T-cell (primary cell): ENCODE data around the gene HLCS. TPM values are rescaled to one million over a fixed set of nuclear protein-coding genes. Genes with fewer than 3 reads are reported as not detected.

Source experiments
- ATAC-seq, 4 experiments: fragments of 200-7000 bp in 3 of 4; fragments of 150-1000 bp in 1 of 4; cut with Tn5 transposase; replicated peaks in 1 of 4; 1 replicate in 3 of 4; 2 replicates in 1 of 4; pipeline ENCODE4 v1.10.0; 2021; ENCODE audit warnings: moderate library complexity in 3 of 4, mild to moderate bottlenecking in 2 of 4, moderate number of reproducible peaks in 1 of 4
- CTCF ChIA-PET, 2 donors: fragments of 300-600 bp; sonication (Branson Sonifier 250); formaldehyde crosslinking; loops; one replicate each; lab custom pipeline; 2022; ENCODE audit warnings: antibody characterized with exemption in 2 of 2; lab: Charles Lee
- POLR2A ChIA-PET, 2 donors: fragments of 300-600 bp; sonication (Branson Sonifier 250); formaldehyde crosslinking; loops; one replicate each; lab custom pipeline; 2022; ENCODE audit warnings: antibody characterized with exemption in 2 of 2; lab: Charles Lee
- DNase-seq, 35 experiments: peaks; one replicate each; pipeline versions ENCODE4 v3.0.0 to v3.0.0-alpha.2; 2013 to 2023
- H3K27ac ChIP-seq: one replicate; pipeline ENCODE4 v1.5.1; 2013; ENCODE audit warnings: low read length
- H3K27me3 ChIP-seq, 2 experiments: replicated peaks in 1 of 2; 1 replicate in 1 of 2; 2 replicates in 1 of 2; pipeline versions ENCODE4 v1.6.1 to v1.7.0; 2013; ENCODE audit warnings: low read length in 1 of 2, mixed read lengths in 1 of 2; ENCODE audit not compliant: control insufficient read depth in 2 of 2, insufficient read depth in 2 of 2; ENCODE audit errors: extremely low read depth in 1 of 2
- H3K36me3 ChIP-seq, 2 donors: 1 replicate in 1 of 2; 2 replicates in 1 of 2; pipeline versions ENCODE4 v1.6.1 to v1.7.0; 2013; ENCODE audit warnings: low read length in 1 of 2; ENCODE audit not compliant: control insufficient read depth in 2 of 2, insufficient read depth in 1 of 2; ENCODE audit errors: extremely low read depth in 1 of 2
- H3K4me1 ChIP-seq, 2 experiments: 1 replicate in 1 of 2; 2 replicates in 1 of 2; pipeline versions ENCODE4 v1.6.1 to v1.7.0; 2013; ENCODE audit warnings: low read length in 2 of 2, mixed read lengths in 1 of 2; ENCODE audit not compliant: insufficient read depth in 2 of 2, control insufficient read depth in 1 of 2; ENCODE audit errors: extremely low read depth in 1 of 2
- H3K4me3 ChIP-seq, 2 donors: 1 replicate in 1 of 2; 2 replicates in 1 of 2; pipeline versions ENCODE4 v1.5.1 to v1.7.0; 2013; ENCODE audit warnings: mild to moderate bottlenecking in 2 of 2, low read length in 1 of 2, moderate library complexity in 1 of 2; ENCODE audit not compliant: control insufficient read depth in 1 of 2; ENCODE audit errors: extremely low read depth in 1 of 2
- H3K9me3 ChIP-seq: 2 replicates; pipeline ENCODE4 v1.7.0; 2013
- H3K27ac Mint-ChIP-seq, 2 donors: one replicate each; pipeline ENCODE4 v1.8.0; 2020 to 2021; ENCODE audit warnings: mild to moderate bottlenecking in 2 of 2, mixed read lengths in 2 of 2
- H3K27me3 Mint-ChIP-seq, 2 donors: one replicate each; pipeline ENCODE4 v1.8.0; 2021 to 2022; ENCODE audit warnings: mixed read lengths in 2 of 2
- H3K36me3 Mint-ChIP-seq: one replicate; pipeline ENCODE4 v1.8.0; 2021; ENCODE audit warnings: mixed read lengths
- H3K4me1 Mint-ChIP-seq, 3 donors: one replicate each; pipeline ENCODE4 v1.8.0; 2020 to 2022; ENCODE audit warnings: mixed read lengths in 3 of 3, mild to moderate bottlenecking in 1 of 3
- H3K4me3 Mint-ChIP-seq, 3 donors: one replicate each; pipeline ENCODE4 v1.8.0; 2020 to 2022; ENCODE audit warnings: mild to moderate bottlenecking in 3 of 3, mixed read lengths in 3 of 3, moderate library complexity in 3 of 3
- H3K9me3 Mint-ChIP-seq, 3 donors: one replicate each; pipeline ENCODE4 v1.8.0; 2020 to 2022; ENCODE audit warnings: mixed read lengths in 3 of 3
- WGBS: methylation state at CpG from one replicate; pipeline ENCODE4 v1.1.5; 2013; ENCODE audit warnings: missing lambda C conversion rate; ENCODE audit not compliant: insufficient coverage; 5-methylcytosine and 5-hydroxymethylcytosine counted together
- total RNA-seq, 35 experiments: library from RNA in 6 of 35; stranded (reverse) in 6 of 35; fragments of 120-200 nt in 1 of 35; gene quantifications; one replicate each; pipeline versions ENCODE4 v1.2.1 to v1.2.4 and lab custom pipeline; 2013 to 2026

HLCS gene
- total RNA-seq, 5 donors from 2014 or later (not counting 1 experiment from before 2014, with no cell fraction given) = 13.0 to 15.6 (median 13.8) TPM

DNA sequence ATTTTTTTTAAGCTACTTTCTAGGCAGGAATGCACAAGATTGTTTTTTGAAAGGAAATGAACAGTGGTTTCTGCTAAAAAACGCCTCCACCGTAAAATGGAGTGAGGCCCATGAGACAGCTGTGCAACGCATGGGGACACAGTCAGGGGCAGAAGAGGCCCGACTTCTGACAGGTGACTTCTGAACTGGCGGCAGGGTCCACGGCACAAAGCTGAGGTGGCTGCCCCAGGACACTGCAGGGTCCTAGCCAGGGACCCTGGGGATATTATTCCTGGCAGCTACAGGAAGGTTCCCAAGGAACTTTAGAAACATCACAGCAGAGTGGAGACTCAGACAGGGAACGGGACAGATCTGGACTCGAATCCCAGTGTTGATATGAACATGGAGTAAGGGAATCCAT, 192.5 kb downstream of the HLCS start:
- no peaks in the 10 kb centered on the region for H3K27me3 ChIP-seq
- Mint-ChIP-seq H3K27ac (no peak overlapping the region), H3K4me3 (no peak overlapping the region), H3K9me3 (no peaks in the 10 kb centered on the region), H3K27me3 (no peaks in the 10 kb centered on the region), H3K4me1 (no peaks in the 10 kb centered on the region), H3K36me3 (peaks cover 2% of the 10 kb centered on the region)
- no peaks in the 10 kb centered on the region for H3K36me3 ChIP-seq
- ATAC-seq (no peak), DNase-seq (no peak)
- no peak overlapping the region for H3K27ac ChIP-seq
- WGBS = 52% methylated on average over 6 of the region's 8 CpGs
- H3K4me3 ChIP-seq = no peak overlapping the region
- ChIA-PET POLR2A (no interaction called here), CTCF (no interaction called here)
- H3K9me3 ChIP-seq = no peaks in the 10 kb centered on the region
- H3K4me1 ChIP-seq = no peaks in the 10 kb centered on the region

DNA sequence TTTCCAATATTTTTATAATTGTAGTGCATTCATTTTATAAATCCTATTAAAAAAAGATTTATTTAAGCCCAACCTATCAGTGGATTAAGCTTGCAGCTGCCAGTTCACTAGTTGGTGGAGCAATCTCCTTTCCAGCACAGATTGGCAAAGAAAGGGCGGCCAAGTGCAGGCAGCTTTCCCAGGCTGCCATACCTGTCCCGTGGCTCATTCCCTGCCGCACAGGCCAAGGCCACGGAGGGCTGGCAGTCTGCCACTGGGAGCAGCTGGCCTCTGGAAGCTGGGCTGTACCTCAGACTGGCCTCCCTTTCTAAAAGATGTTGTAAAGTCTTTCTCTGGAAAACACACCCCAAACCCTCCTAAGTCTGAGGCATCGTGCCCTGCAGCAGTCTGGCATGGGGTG, 193.4 kb downstream of the HLCS start:
- peaks cover 4% of the 10 kb centered on the region for H3K36me3 Mint-ChIP-seq
- Histone ChIP-seq H3K4me3 (no peak overlapping the region), H3K27ac (no peak overlapping the region), H3K9me3 (no peaks in the 10 kb centered on the region), H3K36me3 (no peaks in the 10 kb centered on the region), H3K4me1 (no peaks in the 10 kb centered on the region), H3K27me3 (no peaks in the 10 kb centered on the region)
- no peak for ATAC-seq
- H3K9me3 Mint-ChIP-seq = no peaks in the 10 kb centered on the region
- no peak overlapping the region for H3K27ac Mint-ChIP-seq
- no peak for DNase-seq
- ChIA-PET POLR2A (no interaction called here), CTCF (interaction anchor here in 1 of 2 donors (0.7 kb wide), 2 partner anchors 15 to 185 kb away, joined by 4 read pairs; no protein-coding TSS in a partner anchor)
- no peaks in the 10 kb centered on the region for H3K27me3 Mint-ChIP-seq
- H3K4me1 Mint-ChIP-seq = no peaks in the 10 kb centered on the region
- H3K4me3 Mint-ChIP-seq = no peak overlapping the region
- WGBS = 83% methylated on average over 1 of the region's 5 CpGs

DNA sequence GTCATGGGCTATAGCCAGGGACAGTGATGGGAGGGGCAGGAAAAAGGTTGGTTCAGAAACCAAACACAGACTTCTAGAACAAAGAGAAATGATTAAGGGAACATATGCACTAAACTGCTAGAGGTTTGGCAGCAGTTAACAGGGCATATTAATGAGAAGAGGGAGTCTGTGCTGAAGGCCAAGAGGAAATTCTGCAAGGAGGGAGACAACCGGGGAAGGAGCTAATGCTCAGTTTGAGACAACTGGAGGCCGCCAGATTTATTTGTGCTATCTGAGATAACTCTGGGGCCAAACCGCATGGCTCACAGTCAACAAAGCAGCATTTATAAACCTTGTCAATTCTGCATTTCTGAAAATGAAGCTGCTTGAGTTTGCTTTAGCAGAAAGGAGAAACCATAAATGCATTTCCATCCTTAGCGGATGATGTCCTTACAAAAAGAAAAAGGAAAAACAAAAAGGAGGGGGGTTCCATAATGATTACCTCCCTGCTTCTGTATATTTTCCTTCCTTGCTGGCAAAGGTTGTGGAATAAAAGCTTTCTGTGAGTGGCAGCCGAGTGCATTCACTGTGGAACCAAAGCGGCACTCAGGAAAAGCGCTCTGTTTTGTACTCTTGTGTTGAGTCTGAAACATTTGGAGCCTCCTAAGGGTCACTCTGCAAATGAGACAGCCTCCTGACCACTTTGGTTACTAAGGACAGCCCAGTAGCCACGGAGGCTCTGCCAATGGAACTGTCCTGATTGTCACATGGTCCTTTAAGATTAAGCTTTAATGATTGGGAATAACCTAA, 197.2 kb downstream of the HLCS start:
- H3K36me3 ChIP-seq = no peaks in the 10 kb centered on the region
- Mint-ChIP-seq H3K36me3 (peaks cover 30% of the 10 kb centered on the region), H3K9me3 (no peaks in the 10 kb centered on the region), H3K4me1 (no peaks in the 10 kb centered on the region), H3K27ac (no peak overlapping the region), H3K27me3 (no peaks in the 10 kb centered on the region), H3K4me3 (no peak overlapping the region)
- no peaks in the 10 kb centered on the region for H3K27me3 ChIP-seq
- POLR2A ChIA-PET = no interaction called here
- H3K4me3 ChIP-seq = no peak overlapping the region
- no peaks in the 10 kb centered on the region for H3K9me3 ChIP-seq
- H3K4me1 ChIP-seq = no peaks in the 10 kb centered on the region
- DNase-seq (no peak), ATAC-seq (no peak)
- CTCF ChIA-PET = no interaction called here
- WGBS = 92% methylated on average over 6 of the region's 8 CpGs
- no peak overlapping the region for H3K27ac ChIP-seq

DNA sequence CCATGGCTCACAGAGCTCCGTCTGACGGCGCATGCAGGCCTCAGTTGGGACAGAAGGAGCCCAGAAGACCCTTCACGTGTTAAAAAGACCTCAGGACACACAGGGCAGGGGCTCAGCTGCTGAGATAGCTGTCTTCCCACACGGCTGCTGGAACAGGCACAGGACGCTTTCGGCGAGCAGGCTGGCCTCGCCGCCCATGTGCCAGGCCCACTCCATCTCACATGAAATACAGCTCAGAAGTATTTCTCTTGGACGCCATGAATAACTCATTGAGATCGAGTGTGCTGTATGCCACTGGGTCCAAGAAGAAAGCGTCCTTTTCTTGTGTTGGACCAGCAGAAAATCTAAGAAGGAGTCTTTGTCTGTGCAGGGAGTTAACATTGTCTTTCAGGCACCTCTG, 198.0 kb downstream of the HLCS start:
- Mint-ChIP-seq H3K4me3 (no peak overlapping the region), H3K27ac (no peak overlapping the region), H3K27me3 (no peaks in the 10 kb centered on the region), H3K9me3 (no peaks in the 10 kb centered on the region), H3K4me1 (no peaks in the 10 kb centered on the region), H3K36me3 (peaks cover 37% of the 10 kb centered on the region)
- ChIA-PET POLR2A (no interaction called here), CTCF (interaction anchor here in 1 of 2 donors (0.5 kb wide), 1 partner anchor 445 kb away, joined by 6 read pairs; no protein-coding TSS in a partner anchor)
- no peak for DNase-seq
- no peak for ATAC-seq
- H3K27me3 ChIP-seq = no peaks in the 10 kb centered on the region
- H3K27ac ChIP-seq = no peak overlapping the region
- no peaks in the 10 kb centered on the region for H3K36me3 ChIP-seq
- no peak overlapping the region for H3K4me3 ChIP-seq
- 91% methylated on average over 11 of the region's 13 CpGs for WGBS
- no peaks in the 10 kb centered on the region for H3K9me3 ChIP-seq
- no peaks in the 10 kb centered on the region for H3K4me1 ChIP-seq

DNA sequence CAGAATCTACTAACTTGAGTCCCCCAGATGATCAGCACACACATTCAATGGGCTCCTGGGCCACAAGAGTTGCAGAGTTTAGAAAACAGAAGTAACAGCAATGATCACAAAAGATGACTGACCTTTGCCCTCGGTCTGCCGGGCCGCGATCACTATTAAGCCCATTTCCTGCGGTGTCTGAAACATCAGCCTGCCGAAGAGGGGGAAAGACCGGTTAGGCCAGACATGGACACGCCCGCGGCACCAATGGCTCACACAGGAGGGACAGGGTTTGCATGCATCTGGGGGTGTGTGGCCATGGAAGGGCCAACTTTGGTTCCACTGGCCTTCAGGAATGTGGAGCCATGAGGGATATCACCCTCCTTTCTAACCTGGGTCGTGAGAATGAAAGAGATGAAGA, 199.4 kb downstream of the HLCS start:
- DNase-seq (no peak), ATAC-seq (no peak)
- Histone ChIP-seq H3K4me1 (no peaks in the 10 kb centered on the region), H3K9me3 (no peaks in the 10 kb centered on the region), H3K27me3 (no peaks in the 10 kb centered on the region), H3K36me3 (no peaks in the 10 kb centered on the region), H3K27ac (no peak overlapping the region), H3K4me3 (no peak overlapping the region)
- H3K27me3 Mint-ChIP-seq = no peaks in the 10 kb centered on the region
- no peaks in the 10 kb centered on the region for H3K9me3 Mint-ChIP-seq
- no peak overlapping the region for H3K4me3 Mint-ChIP-seq
- WGBS = 99% methylated on average over 10 of the region's 11 CpGs
- ChIA-PET CTCF (no interaction called here), POLR2A (no interaction called here)
- peaks cover 45% of the 10 kb centered on the region for H3K36me3 Mint-ChIP-seq
- no peak overlapping the region for H3K27ac Mint-ChIP-seq
- no peaks in the 10 kb centered on the region for H3K4me1 Mint-ChIP-seq

DNA sequence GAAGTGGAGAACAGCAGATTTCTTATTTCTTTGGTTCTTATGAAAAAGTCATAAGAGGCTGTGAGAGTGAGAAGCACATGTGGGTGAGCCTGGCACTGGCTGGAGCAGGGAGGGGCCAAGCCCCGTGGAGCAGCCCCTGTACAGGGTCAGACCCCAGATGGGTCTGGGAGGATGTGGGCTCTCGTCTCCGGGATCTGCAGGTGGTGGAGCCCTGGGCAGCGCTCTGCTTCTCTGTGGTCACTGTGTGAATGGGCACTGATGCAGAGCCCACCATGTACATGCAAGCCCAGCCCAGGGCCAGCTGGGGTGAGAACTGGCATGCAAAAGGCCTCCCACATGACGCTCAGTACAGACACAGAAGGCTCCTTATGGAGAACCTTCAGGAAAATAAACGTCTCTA, 200.0 kb downstream of the HLCS start:
- Mint-ChIP-seq H3K27ac (no peak overlapping the region), H3K27me3 (no peaks in the 10 kb centered on the region), H3K9me3 (no peaks in the 10 kb centered on the region), H3K4me3 (no peak overlapping the region), H3K4me1 (no peaks in the 10 kb centered on the region), H3K36me3 (peaks cover 51% of the 10 kb centered on the region)
- WGBS = 94% methylated on average over 6 of the region's 6 CpGs
- CTCF ChIA-PET = no interaction called here
- POLR2A ChIA-PET = no interaction called here
- H3K4me1 ChIP-seq = no peaks in the 10 kb centered on the region
- DNase-seq (no peak), ATAC-seq (no peak)
- H3K36me3 ChIP-seq = no peaks in the 10 kb centered on the region
- no peak overlapping the region for H3K27ac ChIP-seq
- no peaks in the 10 kb centered on the region for H3K27me3 ChIP-seq
- no peak overlapping the region for H3K4me3 ChIP-seq
- no peaks in the 10 kb centered on the region for H3K9me3 ChIP-seq
